ENCODE data around the gene RAB10. TPM values are rescaled to one million over a fixed set of nuclear protein-coding genes. Genes with fewer than 3 reads are reported as not detected.
A peak's percentile ranks its signal among the peaks of the same experiment; 100 is the strongest.

RAB10 gene
- total RNA-seq, 1 experiment from 2014 or later: 167 TPM

- peak overlapping the region; percentile 41 for H3K9ac ChIP-seq (ENCODE audit: low read length)
- no peak for DNase-seq (ENCODE audit: low read depth, low spot score)
- H3K79me2 ChIP-seq (ENCODE audit: insufficient read depth, low read length): peaks cover 100% of the 10 kb centered on the region
- peaks cover 20 to 45% of the 10 kb centered on the region in 2 experiments for H3K4me1 ChIP-seq (ENCODE audit: control insufficient read depth in 1 of 2, insufficient read depth in 2 of 2, low read length in 2 of 2)
- intact Hi-C loops (cut with micrococcal nuclease): loop anchor here (5.0 kb wide), 1 partner anchor 76 kb away; no protein-coding TSS in a partner anchor
- POLR2A ChIA-PET: no interaction called here
- TF ChIP-seq EZH2 (IDR thresholded peaks at IDR 0.05): no peak
- TF ChIP-seq SRF (IDR thresholded peaks at IDR 0.05; ENCODE audit: low read depth): no peak; the same call in 1 of the 2 replicates
- TF ChIP-seq CTCF (IDR thresholded peaks at IDR 0.05 in 2 of 3, conservative IDR thresholded peaks at IDR 0.05 in 1 of 3; ENCODE audit: borderline replicate concordance in 1 of 3, insufficient read depth in 1 of 3, low read depth in 2 of 3, low read length in 2 of 3): no peak
- TF ChIP-seq ZFX (IDR thresholded peaks at IDR 0.05): no peak
- no peak for TF ChIP-seq EZH2phosphoT487 (IDR thresholded peaks at IDR 0.05; ENCODE audit: borderline replicate concordance)
- H3K27ac ChIP-seq (ENCODE audit: low read depth, low read length): peak overlapping the region; percentile 50; the same call in 1 of the 2 replicates
- peaks cover 3 to 5% of the 10 kb centered on the region in 2 experiments; a peak in 1 of 4 replicates for H3K36me3 ChIP-seq (ENCODE audit: control insufficient read depth in 1 of 2, insufficient read depth in 2 of 2, low read length in 2 of 2)
- H2AFZ ChIP-seq (ENCODE audit: low read depth, low read length, poor library complexity, severe bottlenecking): no peak overlapping the region
- peaks cover 10% of the 10 kb centered on the region; the same call in 1 of the 2 replicates for H4K20me1 ChIP-seq (ENCODE audit: insufficient read depth)
- CTCF ChIA-PET: interaction anchor here (0.6 kb wide), 1 partner anchor 20 kb away, joined by 3 read pairs; no protein-coding TSS in a partner anchor
- no TSS peak for BruUV-seq (replicated peaks)
- ATAC-seq: peak; percentile 35; the same call in 1 of the 2 replicates
- no peaks in the 10 kb centered on the region for H3K9me2 ChIP-seq (ENCODE audit: insufficient read depth)
- H3K4me3 ChIP-seq (replicated peaks in 1 of 2; ENCODE audit: low read depth in 1 of 2, low read length in 2 of 2): peak overlapping the region in 1 of 2 experiments; percentile 21; a peak in 1 of 4 replicates
- RAD21 ChIA-PET (ENCODE audit: low non-redundant PET in 1 of 2, low total read pairs in 2 of 2, uncharacterized antibody in 2 of 2, unreplicated experiment in 2 of 2): no interaction called here
- no peaks in the 10 kb centered on the region for H3K9me3 ChIP-seq (ENCODE audit: control insufficient read depth in 1 of 2, insufficient read depth in 1 of 2, low read depth in 1 of 2, low read length in 2 of 2)
- H3K4me2 ChIP-seq (ENCODE audit: low read length): peak overlapping the region; percentile 68
- no peaks in the 10 kb centered on the region for H3K27me3 ChIP-seq (ENCODE audit: insufficient read depth, low read length)
Measured at GRCh38 chr2:26067980-26068507, 34.2 kb downstream of the RAB10 start.

Measured in HCT116 (cell line).